ENCODE results near the gene RIMS3. TPM values are rescaled to one million over a fixed set of nuclear protein-coding genes. Genes with fewer than 3 reads are reported as not detected.

The RIMS3 gene
- total RNA-seq, 1 experiment from 2014 or later: 9.0 TPM

DNA sequence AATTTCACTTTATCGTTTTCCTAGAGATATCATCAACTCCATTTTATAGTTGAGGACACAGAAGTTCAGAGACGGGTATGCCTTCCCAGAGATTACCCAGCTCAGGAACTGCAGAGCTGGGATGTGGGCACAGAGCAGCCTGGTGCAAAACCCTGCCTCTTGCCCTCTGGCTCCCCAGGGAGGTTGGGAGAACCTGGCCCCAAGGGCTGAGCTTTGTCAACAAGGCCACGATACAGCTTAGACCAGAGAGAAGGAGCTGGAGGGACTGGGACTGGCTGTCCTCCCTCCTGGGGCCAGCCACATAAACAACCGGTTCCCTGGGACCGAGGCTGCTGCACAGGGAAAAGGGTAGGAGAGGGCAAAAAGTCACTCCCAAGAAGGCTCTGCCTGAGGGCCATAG is 3.8 kb downstream of the RIMS3 start:
- H2AFZ ChIP-seq (ENCODE audit: low read depth, low read length, poor library complexity, severe bottlenecking): no peak overlapping the region
- TF ChIP-seq, protein P1, sequence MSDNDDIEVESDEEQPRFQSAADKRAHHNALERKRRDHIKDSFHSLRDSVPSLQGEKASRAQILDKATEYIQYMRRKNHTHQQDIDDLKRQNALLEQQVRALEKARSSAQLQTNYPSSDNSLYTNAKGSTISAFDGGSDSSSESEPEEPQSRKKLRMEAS (IDR thresholded peaks at IDR 0.05): no peak
- TF ChIP-seq FOSL1 (IDR thresholded peaks at IDR 0.05; ENCODE audit: low read depth) (no peak), SP1 (IDR thresholded peaks at IDR 0.05; ENCODE audit: low read depth) (no peak), EGR1 (IDR thresholded peaks at IDR 0.05; ENCODE audit: low read depth) (no peak), ZNF274 (IDR thresholded peaks at IDR 0.05; ENCODE audit: low read depth, low read length) (no peak), EZH2phosphoT487 (IDR thresholded peaks at IDR 0.05; ENCODE audit: borderline replicate concordance) (no peak), TCF7L2 (IDR thresholded peaks at IDR 0.05; ENCODE audit: borderline replicate concordance, extremely low read depth, insufficient read depth, insufficient read length) (no peak), YY1 (IDR thresholded peaks at IDR 0.05; ENCODE audit: extremely low read depth, insufficient replicate concordance, low read depth, low read length) (no peak), POLR2AphosphoS5 (IDR thresholded peaks at IDR 0.05; ENCODE audit: low read depth, low read length) (no peak), SIN3A (IDR thresholded peaks at IDR 0.05; ENCODE audit: low read depth) (no peak), POLR2A (IDR thresholded peaks at IDR 0.05; ENCODE audit: borderline replicate concordance, extremely low read depth, insufficient read depth, insufficient read length) (no peak), SRF (IDR thresholded peaks at IDR 0.05; ENCODE audit: low read depth) (no peak)
- TF ChIP-seq, protein P2, sequence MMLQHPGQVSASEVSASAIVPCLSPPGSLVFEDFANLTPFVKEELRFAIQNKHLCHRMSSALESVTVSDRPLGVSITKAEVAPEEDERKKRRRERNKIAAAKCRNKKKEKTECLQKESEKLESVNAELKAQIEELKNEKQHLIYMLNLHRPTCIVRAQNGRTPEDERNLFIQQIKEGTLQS (IDR thresholded peaks at IDR 0.05): no peak
- no peak overlapping the region for H3K27ac ChIP-seq (ENCODE audit: low read depth, low read length)
- RAD21 ChIA-PET (ENCODE audit: low non-redundant PET in 1 of 2, low total read pairs in 2 of 2, uncharacterized antibody in 2 of 2, unreplicated experiment in 2 of 2): no interaction called here
- no peaks in the 10 kb centered on the region for H3K36me3 ChIP-seq (ENCODE audit: control insufficient read depth in 1 of 2, insufficient read depth in 2 of 2, low read length in 2 of 2)
- H3K9ac ChIP-seq (ENCODE audit: low read length): no peak overlapping the region
- CTCF ChIA-PET: interaction anchor here (1.6 kb wide), 1 partner anchor 31 kb away, joined by 4 read pairs; no protein-coding TSS in a partner anchor
- H3K27me3 ChIP-seq (ENCODE audit: insufficient read depth, low read length): no peaks in the 10 kb centered on the region
- DNase-seq (ENCODE audit: low read depth, low spot score) (no peak), ATAC-seq (no peak)
- peaks cover 9 to 40% of the 10 kb centered on the region in 2 experiments for H3K4me1 ChIP-seq (ENCODE audit: control insufficient read depth in 1 of 2, insufficient read depth in 2 of 2, low read length in 2 of 2)
- no peaks in the 10 kb centered on the region for H4K20me1 ChIP-seq (ENCODE audit: insufficient read depth)
- no TSS peak for BruUV-seq (replicated peaks)
- H3K4me2 ChIP-seq (ENCODE audit: low read length): no peak overlapping the region
- POLR2A ChIA-PET: no interaction called here
- intact Hi-C loops (cut with micrococcal nuclease): no loop called here
- H3K79me2 ChIP-seq (ENCODE audit: insufficient read depth, low read length): no peaks in the 10 kb centered on the region
- H3K9me3 ChIP-seq (ENCODE audit: control insufficient read depth in 1 of 2, insufficient read depth in 1 of 2, low read depth in 1 of 2, low read length in 2 of 2): no peaks in the 10 kb centered on the region
- H3K4me3 ChIP-seq (replicated peaks in 1 of 2; ENCODE audit: low read depth in 1 of 2, low read length in 2 of 2): no peak overlapping the region
- no peaks in the 10 kb centered on the region for H3K9me2 ChIP-seq (ENCODE audit: insufficient read depth)

GRCh38 chr1:40659649-40659947 is 5.9 kb downstream of the RIMS3 start:
- Histone ChIP-seq H3K27me3 (ENCODE audit: insufficient read depth, low read length) (no peaks in the 10 kb centered on the region), H2AFZ (ENCODE audit: low read depth, low read length, poor library complexity, severe bottlenecking) (no peak overlapping the region), H3K27ac (ENCODE audit: low read depth, low read length) (no peak overlapping the region), H3K9me3 (ENCODE audit: control insufficient read depth in 1 of 2, insufficient read depth in 1 of 2, low read depth in 1 of 2, low read length in 2 of 2) (no peaks in the 10 kb centered on the region), H3K79me2 (ENCODE audit: insufficient read depth, low read length) (no peaks in the 10 kb centered on the region), H3K9me2 (ENCODE audit: insufficient read depth) (no peaks in the 10 kb centered on the region), H3K9ac (ENCODE audit: low read length) (no peak overlapping the region), H3K4me3 (replicated peaks in 1 of 2; ENCODE audit: low read depth in 1 of 2, low read length in 2 of 2) (no peak overlapping the region), H3K36me3 (ENCODE audit: control insufficient read depth in 1 of 2, insufficient read depth in 2 of 2, low read length in 2 of 2) (no peaks in the 10 kb centered on the region), H3K4me1 (ENCODE audit: control insufficient read depth in 1 of 2, insufficient read depth in 2 of 2, low read length in 2 of 2) (peaks cover 3 to 24% of the 10 kb centered on the region in 2 experiments), H3K4me2 (ENCODE audit: low read length) (no peak overlapping the region), H4K20me1 (ENCODE audit: insufficient read depth) (no peaks in the 10 kb centered on the region)
- ATAC-seq: no peak
- ChIA-PET CTCF (no interaction called here), RAD21 (ENCODE audit: low non-redundant PET in 1 of 2, low total read pairs in 2 of 2, uncharacterized antibody in 2 of 2, unreplicated experiment in 2 of 2) (no interaction called here), POLR2A (no interaction called here)
- intact Hi-C loops (cut with micrococcal nuclease): no loop called here
- no peak for DNase-seq (ENCODE audit: low read depth, low spot score)
- no TSS peak for BruUV-seq (replicated peaks)
- TF ChIP-seq ZBTB33 (IDR thresholded peaks at IDR 0.05; ENCODE audit: extremely low read depth, insufficient replicate concordance, low read length) (no peak), ELF1 (IDR thresholded peaks at IDR 0.05; ENCODE audit: borderline replicate concordance, low read depth) (no peak), CTCF (IDR thresholded peaks at IDR 0.05 in 2 of 3, conservative IDR thresholded peaks at IDR 0.05 in 1 of 3; ENCODE audit: borderline replicate concordance in 1 of 3, insufficient read depth in 1 of 3, low read depth in 2 of 3, low read length in 2 of 3) (no peak), SRF (IDR thresholded peaks at IDR 0.05; ENCODE audit: low read depth) (no peak), CBX3 (IDR thresholded peaks at IDR 0.05; ENCODE audit: low read depth) (no peak), POLR2AphosphoS5 (IDR thresholded peaks at IDR 0.05; ENCODE audit: low read depth, low read length) (no peak), EZH2 (IDR thresholded peaks at IDR 0.05) (no peak)
- TF ChIP-seq, protein P1 (IDR thresholded peaks at IDR 0.05): no peak

Data from HCT116 (cell line).